Stimulated activated CD4-positive, alpha-beta T cell treated with anti-CD3 and anti-CD28 coated beads, Interleukin-1b, Interleukin-23, amount 100 ng/mL, for 48 hours (primary cell): ENCODE data around the gene MALT1.
A peak's percentile ranks its signal among the peaks of the same experiment; 100 is the strongest.
"Not testable (repeated sequence)": the region's sequence is repeated elsewhere in the genome, so short reads cannot be mapped to it uniquely, and the experiment has no call there.

Source experiments
- DNase-seq: peaks from one replicate; pipeline ENCODE4 v3.0.0-alpha.2; 2020

Gene MALT1

GRCh38 chr18:58748899-58749595, 77.8 kb downstream of the MALT1 start:
- no peak for DNase-seq

- DNase-seq: no peak
Measured at GRCh38 chr18:58753976-58754375, 82.7 kb downstream of the MALT1 start.

DNA sequence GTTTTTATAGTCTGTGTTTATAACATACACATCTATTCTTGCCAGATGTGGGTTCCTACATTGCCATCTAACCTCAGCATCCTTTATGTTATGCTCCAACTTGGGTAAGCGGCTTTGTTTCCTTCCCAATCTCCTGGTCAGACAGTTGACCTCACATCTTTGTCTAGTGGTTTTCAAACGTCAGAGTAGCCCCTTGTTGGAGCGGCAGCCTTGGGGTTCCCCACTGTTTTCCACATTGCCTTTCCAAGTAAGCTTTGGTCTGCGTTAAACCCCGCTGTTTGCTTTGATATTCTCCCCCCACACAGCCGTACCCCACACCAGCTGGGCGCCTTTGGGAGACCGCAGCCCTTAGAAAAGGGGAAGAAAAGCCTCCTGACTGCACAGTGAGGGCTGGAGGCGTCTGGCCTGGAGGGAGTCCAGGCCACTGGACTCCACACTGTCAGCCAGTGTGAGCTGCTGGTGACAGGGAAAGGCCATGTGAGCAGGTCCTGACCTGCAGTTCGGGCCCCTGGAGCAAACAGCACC, 83.3 kb downstream of the MALT1 start:
- DNase-seq: no peak

- DNase-seq: no peak
Measured at GRCh38 chr18:58755304-58756010, 84.2 kb downstream of the MALT1 start.

- DNase-seq: no peak
Measured at GRCh38 chr18:58756148-58756547, 84.9 kb downstream of the MALT1 start.

GRCh38 chr18:58756596-58757240, 85.5 kb downstream of the MALT1 start:
- DNase-seq: no peak

DNA sequence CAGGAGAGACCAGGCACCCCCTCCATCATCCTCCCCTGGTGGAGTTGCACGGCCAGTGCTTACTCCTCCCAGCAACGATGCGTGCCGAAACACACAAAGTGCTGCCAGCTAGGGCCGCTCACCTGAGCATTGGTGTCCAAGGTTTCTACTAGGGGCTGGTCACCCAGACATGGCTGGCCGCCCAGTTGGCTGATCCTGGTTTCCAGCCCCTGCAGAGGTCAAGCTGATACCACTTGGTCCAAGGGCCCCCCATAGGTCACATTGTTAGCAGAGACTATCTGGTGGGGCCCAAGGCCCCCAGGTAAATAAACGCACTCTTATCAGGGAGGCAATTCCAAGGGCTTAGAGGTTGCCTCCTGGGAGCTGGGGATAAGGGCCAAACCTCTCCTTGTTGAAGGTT, 86.1 kb downstream of the MALT1 start:
- DNase-seq: not testable (repeated sequence)

DNA sequence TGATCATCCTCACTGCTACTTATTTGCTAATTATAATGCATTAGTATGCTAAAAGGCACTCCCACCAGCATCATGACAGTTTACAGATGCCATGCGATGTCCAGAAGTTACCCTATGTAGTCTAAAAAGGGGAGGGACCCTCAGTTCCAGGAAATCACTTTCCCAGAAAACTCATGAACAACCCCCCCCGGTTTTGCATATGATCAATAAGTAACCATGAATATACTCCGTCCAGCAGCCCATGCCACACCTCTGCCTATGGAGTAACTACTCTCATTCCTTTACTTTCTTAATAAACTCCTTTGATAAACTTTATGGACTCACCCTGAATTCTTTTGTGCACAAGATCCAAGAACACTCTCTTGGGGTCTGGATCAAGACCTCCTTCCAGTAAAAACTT, 86.8 kb downstream of the MALT1 start:
- DNase-seq: no peak

DNA sequence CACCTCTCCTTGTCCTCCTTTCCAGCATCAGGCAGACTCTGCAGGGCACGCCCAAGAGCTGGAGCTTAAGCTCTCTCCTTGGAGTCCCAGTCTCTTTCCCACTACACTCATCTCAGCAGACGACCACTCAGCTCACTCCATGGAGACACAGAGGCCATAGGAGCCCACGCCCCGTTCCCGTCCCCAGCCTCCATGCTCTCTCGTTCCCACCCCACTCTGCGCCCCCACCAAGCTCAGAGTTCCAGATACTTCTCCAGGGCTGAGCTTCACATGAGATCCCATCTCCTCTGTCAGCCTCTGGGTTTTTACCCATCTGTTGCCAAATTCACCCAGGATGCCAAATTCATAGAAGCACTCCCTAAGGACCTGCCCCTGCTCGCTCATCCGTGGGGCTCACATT, 87.3 kb downstream of the MALT1 start:
- DNase-seq: no peak

DNA sequence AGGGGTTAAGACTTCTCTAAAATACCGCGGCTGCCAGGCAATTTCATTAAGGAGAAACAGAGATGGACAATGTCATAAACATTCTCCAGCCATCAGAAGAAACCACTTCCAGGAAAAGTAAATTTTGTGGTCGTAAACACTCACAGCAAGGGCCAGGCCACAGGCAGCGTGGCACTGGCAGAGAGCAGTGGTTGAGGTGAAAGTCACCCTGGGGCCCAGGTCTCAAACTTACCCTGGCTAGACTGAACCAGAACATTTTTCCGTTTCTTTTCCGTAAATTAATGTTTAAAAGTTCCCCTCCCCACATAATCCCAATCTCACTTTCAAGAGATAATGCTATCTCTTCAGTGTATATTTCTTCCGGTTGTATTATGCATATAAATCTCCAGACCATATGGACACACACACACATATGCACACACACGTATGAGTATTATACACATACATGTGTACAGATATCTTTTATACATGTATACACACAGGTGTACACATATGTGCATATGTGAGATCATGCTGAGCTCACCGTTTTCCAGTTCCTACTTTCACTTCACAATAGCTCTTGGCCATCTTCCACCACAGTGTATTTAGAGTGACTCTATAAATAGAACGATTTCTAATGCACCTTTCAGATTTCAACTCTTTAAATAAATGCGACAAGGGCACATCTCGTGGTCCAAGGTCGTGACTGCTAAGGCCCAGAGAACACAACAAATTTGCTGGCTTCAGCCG, 90.1 kb downstream of the MALT1 start:
- no peak for DNase-seq

- DNase-seq: no peak
Measured at GRCh38 chr18:58761970-58762780, 90.9 kb downstream of the MALT1 start.

DNA sequence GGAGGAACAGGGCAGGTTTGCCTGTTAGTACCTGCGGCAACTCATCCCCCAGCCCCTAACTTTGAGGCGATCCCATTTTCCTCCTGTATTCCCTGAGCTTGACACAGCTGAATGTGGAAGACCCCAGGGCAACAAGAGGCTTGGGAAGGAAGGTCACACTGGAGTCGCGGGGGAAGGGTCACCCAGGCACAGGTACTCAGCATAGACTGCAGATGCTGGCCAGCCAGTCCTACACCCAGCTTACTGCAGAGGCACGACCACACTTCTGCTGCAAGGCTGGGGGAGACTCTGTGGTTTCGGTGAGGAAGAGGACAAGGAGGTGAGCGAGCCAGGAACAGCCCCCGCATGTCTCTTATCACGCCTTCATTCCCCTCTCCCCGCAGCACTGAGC, 91.5 kb downstream of the MALT1 start:
- DNase-seq: no peak

DNA sequence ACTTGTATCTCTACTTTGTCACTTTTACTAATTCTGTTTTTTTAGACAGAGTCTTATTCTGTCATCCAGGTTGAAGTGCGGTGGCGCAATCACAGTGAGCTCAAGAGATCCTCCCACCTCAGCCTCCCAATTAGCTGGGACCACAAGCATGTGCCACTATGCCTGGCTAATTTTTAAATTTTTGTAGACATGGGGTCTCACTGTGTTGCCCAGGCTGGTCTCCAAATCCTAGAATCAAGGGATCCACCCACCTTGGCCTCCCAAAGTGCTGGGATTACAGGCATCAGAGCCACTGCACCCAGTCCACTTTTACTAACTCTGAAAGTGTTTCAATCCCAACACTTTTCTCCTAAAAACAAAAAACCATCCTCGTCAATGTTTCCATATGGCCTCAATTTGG, 94.9 kb downstream of the MALT1 start:
- DNase-seq: no peak

GRCh38 chr18:58766946-58767345, 95.7 kb downstream of the MALT1 start:
- DNase-seq: no peak

DNA sequence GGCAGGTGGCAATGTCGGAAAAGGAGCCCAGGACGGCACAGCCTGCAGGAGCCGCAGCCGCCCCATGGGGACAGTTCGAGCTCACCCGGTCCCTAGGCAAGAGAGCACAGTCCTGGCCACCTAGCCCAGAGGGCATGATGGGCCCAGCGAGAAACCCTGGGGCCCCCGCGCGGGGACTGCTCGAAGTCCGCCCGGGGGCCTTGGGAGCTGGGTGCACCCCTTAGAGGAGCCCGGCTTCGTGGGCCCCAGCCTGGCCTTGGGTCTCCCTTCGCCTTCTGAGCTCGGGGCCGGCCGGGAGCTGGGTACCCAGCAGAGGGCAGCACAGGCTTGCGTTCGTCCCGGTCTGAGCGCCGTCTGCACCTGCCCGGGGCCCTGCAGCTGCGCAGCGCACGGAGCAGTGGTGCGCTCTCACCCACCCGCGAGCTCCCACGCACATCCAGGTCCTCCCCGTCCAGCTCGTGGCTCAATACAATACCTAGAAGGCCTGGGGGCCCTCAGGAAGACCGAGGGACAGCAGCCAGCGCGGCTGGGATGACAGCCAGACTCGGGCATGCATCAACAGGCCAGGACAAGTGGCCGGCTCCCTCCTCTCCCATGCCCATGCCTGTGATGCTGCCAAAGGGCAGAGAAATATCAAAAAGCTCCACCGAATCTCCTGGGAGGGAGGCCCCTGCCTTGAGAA, 97.2 kb downstream of the MALT1 start:
- peak; percentile 74 for DNase-seq

GRCh38 chr18:58769321-58769720, 98.1 kb downstream of the MALT1 start:
- DNase-seq: no peak

DNA sequence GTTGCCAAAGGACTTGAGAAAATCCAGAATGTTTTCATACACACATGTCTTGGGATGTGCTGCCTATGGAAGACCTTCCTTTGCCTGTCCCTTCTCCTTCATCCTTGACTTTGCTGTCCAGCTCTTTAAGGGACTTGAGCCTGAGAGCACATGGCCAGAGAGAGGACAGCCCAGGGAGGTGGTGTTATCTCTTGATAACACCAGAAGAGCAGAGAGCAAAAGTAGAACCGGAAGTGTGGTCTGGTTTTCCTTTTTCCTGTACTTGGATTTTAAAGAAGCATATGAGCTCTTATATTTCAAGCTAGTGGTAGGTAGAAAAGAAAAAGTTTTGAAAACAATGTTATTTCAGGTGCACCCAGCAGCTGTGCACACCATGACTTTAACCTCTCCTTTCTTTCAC, 99.3 kb downstream of the MALT1 start:
- no peak for DNase-seq

GRCh38 chr18:58772161-58772560, 100.9 kb downstream of the MALT1 start:
- DNase-seq: no peak

DNA sequence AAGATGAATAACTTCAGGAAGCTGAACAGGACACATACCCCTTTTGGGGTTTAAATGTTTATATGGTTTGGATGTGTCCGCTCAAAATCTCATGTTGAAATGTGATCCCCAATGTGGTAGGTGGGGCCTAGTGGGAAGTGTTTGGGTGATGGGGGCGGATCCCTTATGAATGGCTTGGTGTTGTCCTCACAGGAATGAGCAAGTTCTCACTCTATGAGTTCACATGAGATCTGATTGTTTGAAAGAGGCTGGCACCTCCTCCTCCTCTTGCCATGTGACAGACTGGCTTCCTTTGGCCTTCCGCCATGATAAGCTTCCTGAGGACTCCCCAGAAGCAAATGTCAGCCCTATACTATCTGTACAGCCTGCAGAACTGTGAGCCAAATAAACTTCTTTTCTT, 104.8 kb downstream of the MALT1 start:
- no peak for DNase-seq

DNA sequence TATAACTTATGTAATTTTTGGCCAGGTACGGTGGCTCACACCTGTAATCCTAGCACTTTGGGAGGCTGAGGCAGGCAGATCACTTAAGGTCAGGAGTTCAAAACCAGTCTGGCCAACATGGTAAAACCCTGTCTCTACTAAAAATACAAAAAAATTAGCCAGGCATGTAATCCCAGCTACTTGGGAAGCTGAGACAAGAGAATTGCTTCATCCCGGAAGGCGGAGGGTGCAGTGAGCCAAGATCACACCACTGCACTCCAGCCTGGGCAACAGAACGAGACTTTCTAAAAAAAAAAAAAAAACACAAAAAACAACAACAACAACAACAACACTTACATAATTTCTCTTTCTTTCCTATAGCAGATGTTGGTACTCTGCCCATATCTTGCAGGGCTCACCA, 105.3 kb downstream of the MALT1 start:
- DNase-seq: not testable (repeated sequence)

DNA sequence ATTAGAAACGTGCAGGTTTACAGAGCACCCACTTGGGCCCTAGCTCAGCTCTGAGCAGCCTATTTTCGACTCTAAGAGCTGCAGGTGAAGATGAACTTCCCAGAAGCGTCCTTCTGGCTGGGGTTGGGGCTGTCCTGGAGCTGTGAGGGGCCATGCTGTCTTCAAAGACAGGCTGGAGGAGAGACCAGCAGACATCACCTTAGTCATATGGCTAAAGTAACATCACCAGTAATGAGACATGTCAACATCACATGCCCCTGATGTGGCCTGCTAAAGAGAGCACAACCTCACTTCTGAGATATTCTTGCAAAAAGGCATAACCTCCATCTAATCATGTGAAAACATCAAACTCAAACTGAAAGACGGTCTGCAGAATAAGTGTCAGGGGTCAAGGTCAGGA, 106.2 kb downstream of the MALT1 start:
- DNase-seq: no peak

DNA sequence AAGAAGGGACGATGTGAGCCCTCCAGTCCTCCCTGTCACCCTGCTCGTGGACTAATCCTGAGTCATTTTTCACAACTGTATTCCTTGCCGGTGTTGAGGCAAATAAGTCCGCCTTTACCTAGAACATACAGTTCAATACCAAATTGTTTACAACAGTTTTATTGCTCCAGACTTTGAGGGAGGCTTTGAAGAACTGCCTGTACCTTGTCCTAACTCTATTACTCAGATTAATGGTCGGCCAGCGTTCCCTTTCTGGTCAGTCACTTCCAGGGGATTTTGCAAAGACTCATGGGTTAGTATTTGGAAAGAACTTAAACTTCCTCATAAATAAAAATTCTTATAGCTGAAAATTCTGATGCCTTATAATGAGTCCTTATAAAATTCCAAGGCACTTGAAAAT, 108.3 kb downstream of the MALT1 start:
- DNase-seq: no peak
